Endometrial microvascular endothelial cells (primary cell): ENCODE data around the gene LRP6. TPM values are rescaled to one million over a fixed set of nuclear protein-coding genes. Genes with fewer than 3 reads are reported as not detected.
"Not testable (repeated sequence)": the region's sequence is repeated elsewhere in the genome, so short reads cannot be mapped to it uniquely, and the experiment has no call there.

Source experiments
- in situ Hi-C: cut with HindIII; loops from 2 replicates; pipeline ENCODE4 v1.10.0; 2017; ENCODE audit warnings: low sequenced_read_pairs, low pct_unique_long_range_greater_than_20kb; ENCODE audit errors: inconsistent ontology term
- total RNA-seq: library from RNA; depleted of rRNA; stranded (reverse); fragments of >200 nt; gene quantifications from one replicate; pipeline ENCODE4 v1.2.3, GENCODE V29; 2015; ENCODE audit errors: inconsistent ontology term

LRP6 gene
- total RNA-seq, 1 donor from 2014 or later: 10.7 TPM

DNA sequence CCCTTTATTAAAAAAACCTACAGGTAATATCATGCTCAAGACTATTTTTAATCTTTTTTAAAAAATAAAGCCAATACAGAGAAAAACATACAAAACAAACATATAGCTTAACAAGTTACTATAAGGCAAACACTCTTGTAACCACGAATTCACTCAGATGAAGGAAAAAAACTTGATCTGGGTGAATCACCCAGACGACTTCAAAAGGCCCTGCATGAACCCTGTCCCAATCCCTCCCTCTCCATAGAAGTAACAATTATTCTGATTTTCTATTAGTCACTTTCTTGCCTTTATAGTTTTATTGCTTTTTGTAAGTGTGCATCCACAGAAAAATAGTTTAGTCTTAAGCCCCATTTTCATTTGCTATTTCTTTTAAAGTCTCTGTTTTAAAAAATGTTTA, 72.6 kb downstream of the LRP6 start:
- in situ Hi-C loops: no loop called here

DNA sequence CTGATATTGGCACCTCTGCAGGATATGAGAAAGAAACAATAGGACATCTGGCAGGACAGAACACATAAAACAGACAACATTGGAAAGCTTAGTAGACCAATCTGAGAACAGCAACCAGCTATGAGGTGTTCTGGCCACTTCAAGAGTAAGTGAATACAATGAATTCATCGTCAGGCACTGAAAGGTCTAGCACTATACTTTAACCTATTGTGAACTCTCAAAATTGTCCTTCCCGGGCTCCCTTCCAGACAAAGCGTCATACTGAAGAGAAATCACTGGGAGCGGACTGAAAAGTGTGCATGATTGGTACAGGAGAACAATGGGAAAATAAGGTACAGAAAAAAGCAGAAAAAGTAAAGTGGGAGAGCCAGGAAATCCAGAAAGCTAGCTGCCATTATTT, 75.8 kb downstream of the LRP6 start:
- in situ Hi-C loops: no loop called here

GRCh38 chr12:12190087-12190809, 76.6 kb downstream of the LRP6 start:
- in situ Hi-C loops: no loop called here

DNA sequence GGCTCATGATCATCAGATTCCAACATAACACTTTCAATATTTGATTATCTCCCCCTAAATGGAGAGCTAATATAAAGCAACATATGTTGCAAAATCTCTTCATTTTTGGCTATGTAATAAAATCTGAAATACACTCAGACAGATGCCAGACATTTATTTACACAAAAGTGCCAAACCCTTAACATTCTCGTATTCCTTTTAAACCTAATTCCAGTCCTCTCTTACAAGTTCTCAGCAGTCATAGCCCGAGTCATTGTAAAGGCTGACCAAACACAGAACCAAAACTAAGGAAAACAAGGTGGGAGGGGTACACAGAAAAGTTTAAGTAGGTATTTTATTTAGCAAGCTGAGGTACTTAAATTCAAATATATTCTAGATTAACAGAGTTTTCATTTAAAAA, 81.4 kb downstream of the LRP6 start:
- in situ Hi-C loops: no loop called here

- in situ Hi-C loops: no loop called here
Measured at GRCh38 chr12:12182703-12183365, 84.0 kb downstream of the LRP6 start.

DNA sequence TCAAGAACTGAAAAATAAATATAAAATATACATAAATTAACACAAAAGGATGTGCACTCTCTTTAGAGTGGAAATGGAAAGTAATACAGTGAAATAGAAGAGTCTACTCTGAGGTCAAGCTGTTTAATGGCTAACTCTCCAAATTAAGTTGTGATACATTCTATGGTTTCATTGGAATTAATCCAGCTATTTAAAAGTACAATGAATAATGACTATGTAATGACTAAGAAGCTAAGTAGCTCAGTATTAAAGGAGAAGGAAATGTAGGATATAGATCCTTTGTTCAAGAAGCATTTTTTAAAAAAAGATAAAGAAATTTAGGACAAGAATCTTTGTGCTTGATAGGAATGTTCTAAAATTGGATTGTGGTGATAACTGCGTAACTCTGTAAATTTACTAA, 85.3 kb downstream of the LRP6 start:
- in situ Hi-C loops: no loop called here

GRCh38 chr12:12180575-12180974, 86.3 kb downstream of the LRP6 start:
- in situ Hi-C loops: no loop called here

DNA sequence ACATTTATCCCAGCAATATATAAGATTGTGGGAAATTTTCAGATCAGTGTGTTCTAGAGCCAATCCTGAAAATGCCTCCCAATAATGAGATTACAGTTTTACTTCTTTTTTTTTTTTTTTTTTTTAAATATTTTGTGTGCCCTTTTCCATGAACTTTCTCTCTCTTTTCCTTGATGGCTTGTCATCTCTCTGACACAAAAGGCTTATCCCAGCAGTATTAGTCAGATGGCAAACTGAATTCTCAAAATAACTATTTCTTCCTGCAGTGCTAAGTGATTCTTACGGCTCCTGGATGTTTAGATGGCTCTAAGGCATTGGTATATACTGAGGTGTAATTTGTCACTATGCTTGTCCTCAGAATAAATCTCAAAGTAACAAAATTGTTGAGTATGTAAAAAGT, 86.7 kb downstream of the LRP6 start:
- in situ Hi-C loops: no loop called here

DNA sequence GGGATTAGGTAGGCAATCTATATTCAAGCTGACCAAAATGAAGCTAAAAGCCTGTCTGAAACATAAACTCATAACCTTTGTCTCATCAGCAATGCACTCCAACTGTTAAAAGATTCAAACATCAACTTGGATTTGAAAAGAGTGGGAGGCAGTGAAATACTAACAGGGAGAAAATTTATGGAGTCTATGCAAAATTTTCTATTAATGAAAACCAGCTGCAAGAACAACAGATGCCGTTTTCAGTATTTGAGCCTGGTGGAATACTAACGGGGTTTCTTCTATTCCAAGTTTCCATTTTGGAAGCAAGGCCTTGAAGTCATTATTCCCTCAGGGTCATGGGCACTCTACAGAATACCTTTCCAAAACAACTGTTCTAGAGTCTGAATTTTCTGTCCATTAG, 88.3 kb downstream of the LRP6 start:
- in situ Hi-C loops: no loop called here

GRCh38 chr12:12176402-12176801, 90.4 kb downstream of the LRP6 start:
- in situ Hi-C loops: no loop called here

DNA sequence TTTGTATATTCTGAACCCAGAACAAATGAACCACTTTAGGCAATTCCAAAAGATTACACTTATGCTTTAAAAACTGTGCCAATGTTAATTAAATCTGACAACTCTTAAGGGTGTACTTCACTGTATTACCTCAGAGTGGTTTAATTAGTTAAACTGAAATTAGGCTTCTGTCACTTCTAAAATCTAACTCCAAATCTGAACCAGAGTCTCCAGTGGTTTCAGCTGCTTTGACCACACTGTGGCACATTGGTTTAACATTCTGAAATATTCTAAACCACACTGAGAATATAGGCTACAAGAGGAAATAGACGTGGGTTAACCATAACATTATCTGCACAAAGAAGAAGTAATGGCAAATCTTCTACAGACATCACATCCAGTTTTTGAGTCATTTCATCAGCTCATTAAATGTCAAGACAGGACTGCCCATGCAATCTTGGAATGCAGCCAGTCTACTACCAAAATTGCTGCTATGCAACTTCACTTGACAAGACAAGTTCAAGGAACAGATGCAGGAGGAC, 94.8 kb downstream of the LRP6 start:
- in situ Hi-C loops: no loop called here

DNA sequence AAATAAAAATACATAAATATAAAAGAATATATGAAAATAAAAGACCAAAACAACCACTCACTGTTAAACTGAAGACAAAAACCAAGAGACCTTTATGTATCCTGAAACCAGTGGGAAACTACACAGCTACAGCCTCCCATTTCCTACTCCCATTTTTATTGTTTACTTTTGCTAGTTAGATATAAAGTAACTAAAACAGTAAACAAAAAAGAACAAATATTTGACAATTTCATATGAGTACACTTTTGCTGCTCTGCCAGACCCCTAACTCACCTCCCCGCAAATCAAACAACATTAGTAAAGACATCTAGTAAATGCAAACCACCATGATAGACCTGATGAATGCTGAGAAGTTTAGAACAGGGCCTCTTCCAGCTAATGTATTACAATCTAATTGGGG, 99.0 kb downstream of the LRP6 start:
- in situ Hi-C loops: no loop called here

DNA sequence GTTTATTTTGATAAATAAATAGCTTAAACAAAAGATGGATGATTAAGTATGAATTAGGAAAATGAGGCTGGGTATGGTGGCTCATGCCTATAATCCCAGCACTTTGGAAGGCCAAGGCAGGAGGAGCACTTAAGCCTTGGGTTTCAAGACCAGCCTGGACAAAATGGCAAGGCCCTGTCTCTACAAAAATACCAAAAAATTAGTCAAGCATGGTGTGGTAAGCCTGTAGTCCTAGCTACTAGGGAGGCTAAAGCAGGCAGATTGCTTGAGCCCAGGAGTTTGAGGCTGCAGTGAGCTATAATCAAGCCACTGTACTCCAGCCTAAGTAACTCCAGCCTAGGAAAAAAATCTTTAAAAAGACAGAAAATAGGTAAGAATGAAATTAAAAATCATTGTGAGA, 100.1 kb downstream of the LRP6 start:
- in situ Hi-C loops: no loop called here

DNA sequence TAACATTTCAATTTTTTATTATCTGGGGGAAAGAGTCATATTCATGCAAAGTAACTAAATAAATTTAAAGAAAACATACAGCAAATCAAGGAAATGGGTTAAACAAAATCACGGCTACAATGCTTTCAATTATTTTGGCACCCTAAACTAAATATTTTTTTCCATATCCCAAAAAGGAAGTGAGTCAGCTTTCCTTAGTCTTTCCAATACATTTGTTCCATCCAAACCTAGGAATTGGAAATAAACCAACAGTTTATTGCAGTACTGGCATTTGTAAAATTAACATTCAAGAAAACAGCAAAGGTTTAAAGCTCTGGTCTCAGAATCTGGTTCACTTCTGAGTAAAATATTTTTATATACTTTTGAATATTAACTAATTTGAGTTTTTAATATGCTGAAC, 106.9 kb downstream of the LRP6 start:
- in situ Hi-C loops: no loop called here

- in situ Hi-C loops: no loop called here
Measured at GRCh38 chr12:12158858-12159257, 108.0 kb downstream of the LRP6 start.

DNA sequence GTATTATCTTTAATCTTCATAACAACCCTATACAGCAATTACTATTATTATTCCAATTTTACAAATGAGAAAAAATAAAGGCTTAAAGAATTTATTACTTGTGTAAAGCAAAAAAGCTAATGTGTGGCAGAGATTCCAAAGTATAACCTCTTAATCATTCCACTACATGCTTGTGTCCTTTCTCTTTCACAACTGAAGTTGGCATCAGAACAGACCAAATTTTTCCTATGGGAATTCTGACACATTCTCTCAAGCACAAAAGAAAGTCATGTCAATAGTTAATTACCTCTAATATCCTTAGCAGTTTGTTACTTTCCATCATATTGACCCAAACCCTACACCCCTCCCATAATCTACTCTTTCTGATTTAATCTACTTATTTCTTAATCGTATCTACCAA, 109.4 kb downstream of the LRP6 start:
- in situ Hi-C loops: no loop called here

GRCh38 chr12:12156828-12157227, 110.0 kb downstream of the LRP6 start:
- in situ Hi-C loops: no loop called here

DNA sequence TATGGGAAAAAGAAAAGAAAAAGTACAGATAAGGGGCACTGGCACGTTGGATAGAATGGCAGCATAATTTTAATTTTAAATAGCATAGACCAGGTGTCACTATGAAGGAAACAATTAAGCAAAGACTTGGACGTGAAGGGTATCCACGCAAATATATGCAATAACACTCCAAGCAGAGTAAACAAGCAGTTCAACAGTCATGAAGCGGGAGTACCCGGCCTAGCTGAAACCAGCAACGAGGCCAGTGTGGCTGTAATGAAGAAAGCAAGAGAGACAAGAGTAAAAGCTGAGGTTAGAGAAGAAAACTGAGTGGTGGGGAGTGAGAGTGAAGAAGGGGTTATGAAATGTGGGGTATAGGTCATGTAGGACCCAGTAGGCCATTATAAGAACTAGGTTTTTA, 110.7 kb downstream of the LRP6 start:
- in situ Hi-C loops: no loop called here

GRCh38 chr12:12153596-12153995, 113.2 kb downstream of the LRP6 start:
- in situ Hi-C loops: no loop called here

DNA sequence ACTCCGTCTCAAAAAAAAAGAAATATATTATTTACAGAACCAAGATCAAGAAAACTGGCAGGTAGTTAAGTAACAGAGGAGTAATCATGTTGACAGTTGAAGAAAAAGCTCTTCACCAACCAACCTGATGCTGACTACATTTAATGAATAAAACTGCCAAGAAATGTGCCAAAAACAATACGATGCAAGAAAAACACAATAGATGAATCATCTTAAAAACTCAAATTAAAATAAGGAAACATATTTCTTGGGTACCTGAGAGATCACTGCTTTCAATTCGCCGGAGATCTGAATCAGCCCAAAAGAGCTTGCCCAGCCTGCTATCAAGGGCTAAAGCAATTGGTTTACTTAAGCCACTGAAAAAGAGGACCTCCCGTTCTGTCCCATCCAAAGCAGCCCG, 119.7 kb downstream of the LRP6 start:
- in situ Hi-C loops: no loop called here

DNA sequence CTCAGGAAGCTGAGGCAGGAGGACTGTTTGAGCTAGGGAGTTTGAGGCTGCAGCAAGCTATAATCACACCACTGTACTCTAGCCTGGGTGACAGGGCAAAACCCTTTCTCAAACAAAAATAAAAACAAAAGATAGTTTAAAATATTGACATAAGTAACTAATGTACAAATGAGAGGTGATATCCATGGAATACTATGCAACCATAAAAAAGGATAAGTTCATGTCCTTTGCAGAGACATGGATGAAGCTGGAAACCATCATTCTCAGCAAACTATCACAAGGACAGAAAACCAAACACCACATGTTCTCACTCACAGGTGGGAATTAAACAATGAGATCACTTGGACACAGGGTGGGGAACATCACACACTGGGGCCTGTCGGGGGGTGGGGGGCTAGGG, 122.3 kb downstream of the LRP6 start:
- in situ Hi-C loops: not testable (repeated sequence)
